AG09319 (cell line): ENCODE measurements around the gene PNCK.
"Not testable (repeated sequence)": the region's sequence is repeated elsewhere in the genome, so short reads cannot be mapped to it uniquely, and the experiment has no call there.

Source experiments
- DNase-seq: peaks from one replicate; pipeline ENCODE4 v3.0.0-alpha.2; 2010; ENCODE audit warnings: low read depth; ENCODE audit errors: extremely low read depth
- CTCF ChIP-seq: IDR thresholded peaks from 2 replicates; pipeline ENCODE4 v1.5.1; 2011; ENCODE audit warnings: low read depth, mild to moderate bottlenecking, inconsistent platforms, low read length, moderate library complexity

Gene PNCK

GRCh38 chrX:153685751-153686696, 12.4 kb upstream of the PNCK start:
- TF ChIP-seq CTCF: no peak
- DNase-seq: no peak

- no peak for DNase-seq
- no peak for TF ChIP-seq CTCF
These were observed 11.5 kb upstream of the PNCK start for GRCh38 chrX:153685156-153685536.

- DNase-seq: no peak
- no peak for TF ChIP-seq CTCF
These were observed 11.0 kb upstream of the PNCK start for GRCh38 chrX:153684467-153685155.

GRCh38 chrX:153683486-153683885, 9.9 kb upstream of the PNCK start:
- not testable (repeated sequence) for DNase-seq

GRCh38 chrX:153681175-153681574, 7.6 kb upstream of the PNCK start:
- TF ChIP-seq CTCF: no peak
- DNase-seq: no peak

GRCh38 chrX:153674219-153674851, 722 bp upstream of the PNCK start:
- no peak for TF ChIP-seq CTCF
- no peak for DNase-seq

GRCh38 chrX:153672531-153673427, 834 bp downstream of the PNCK start:
- no peak for DNase-seq
- TF ChIP-seq CTCF: no peak
